Thoracic aorta (tissue), 2 donors: Measurements from ENCODE around the gene PRXL2C. TPM values are rescaled to one million over a fixed set of nuclear protein-coding genes. Genes with fewer than 3 reads are reported as not detected.
"Not testable (repeated sequence)": the region's sequence is repeated elsewhere in the genome, so short reads cannot be mapped to it uniquely, and the experiment has no call there.

Experiments used
- ATAC-seq: fragments of 150-250 bp; one replicate; pipeline ENCODE4 v1.8.0; 2017; ENCODE audit warnings: low read depth; ENCODE audit not compliant: insufficient number of reproducible peaks, low FRiP score
- DNase-seq: peaks from one replicate; pipeline ENCODE4 v3.0.0-alpha.2; 2020; ENCODE audit warnings: low spot score
- H3K27ac ChIP-seq, 2 donors: fragments of 200-600 bp; sonication (generic); 1 replicate in 1 of 2; 2 replicates in 1 of 2; pipeline ENCODE4 v1.5.1; 2016; ENCODE audit warnings: mild to moderate bottlenecking in 2 of 2, moderate library complexity in 2 of 2
- H3K27me3 ChIP-seq: fragments of 200-600 bp; sonication (generic); replicated peaks from 2 replicates; pipeline ENCODE4 v1.6.0; 2016; ENCODE audit warnings: mild to moderate bottlenecking; ENCODE audit not compliant: insufficient read depth
- H3K36me3 ChIP-seq: fragments of 200-600 bp; sonication (generic); one replicate; pipeline ENCODE4 v1.5.1; 2016
- H3K4me1 ChIP-seq, 2 donors: fragments of 200-600 bp; sonication (generic); 1 replicate in 1 of 2; 2 replicates in 1 of 2; pipeline versions ENCODE4 v1.5.1 to v1.6.0; 2016; ENCODE audit warnings: low read depth in 2 of 2, mild to moderate bottlenecking in 1 of 2; ENCODE audit not compliant: control insufficient read depth in 1 of 2
- H3K4me3 ChIP-seq: fragments of 200-600 bp; sonication (generic); 2 replicates; pipeline ENCODE4 v1.5.1; 2016; ENCODE audit warnings: mild to moderate bottlenecking
- H3K9me3 ChIP-seq: fragments of 200-600 bp; sonication (generic); 2 replicates; pipeline ENCODE4 v1.5.1; 2016
- CTCF ChIP-seq: fragments of 200-600 bp; sonication (generic); IDR thresholded peaks from one replicate; pipeline ENCODE4 v1.5.1; 2019; ENCODE audit warnings: antibody characterized with exemption
- total RNA-seq, 2 donors: library from RNA; depleted of rRNA; stranded (reverse); fragments of >200 nt; gene quantifications; one replicate each; pipeline versions ENCODE4 v1.1.0 to v1.2.3, GENCODE V29; 2016

The PRXL2C gene
- total RNA-seq = 10 to 100 TPM; 22.9 to 26.1 TPM

- DNase-seq = peak; percentile 77
- Histone ChIP-seq H3K4me1 (peaks cover 15% of the 10 kb centered on the region in 2 donors), H3K36me3 (peaks cover 11% of the 10 kb centered on the region), H3K27ac (peak within 1 kb of the TSS; percentile 96 to 97), H3K9me3 (no peaks in the 10 kb centered on the region), H3K27me3 (no peaks in the 10 kb centered on the region), H3K4me3 (peak within 1 kb of the TSS; percentile 94)
- ATAC-seq = peak; percentile 68
- TF ChIP-seq CTCF = no peak
Measured at GRCh38 chr9:96655198-96655851, at the start of gene PRXL2C. Gene PRXL2C, minus strand, starts transcription at chr9:96655317. Its CDS starts 36 bp downstream, at chr9:96655281.

- not testable (repeated sequence) for H3K4me3 ChIP-seq, H3K36me3 ChIP-seq, DNase-seq, H3K27ac ChIP-seq, H3K4me1 ChIP-seq, H3K27me3 ChIP-seq, ATAC-seq
- peaks cover 53% of the 10 kb centered on the region for H3K9me3 ChIP-seq
Measured at GRCh38 chr9:96700721-96701375, 45.7 kb upstream of the PRXL2C start.

- TF ChIP-seq CTCF = no peak
- Histone ChIP-seq H3K36me3 (no peaks in the 10 kb centered on the region), H3K9me3 (peaks cover 20% of the 10 kb centered on the region), H3K27me3 (no peaks in the 10 kb centered on the region), H3K4me1 (peaks cover 0 to 3% of the 10 kb centered on the region in 2 donors), H3K4me3 (no peak overlapping the region), H3K27ac (no peak overlapping the region)
- DNase-seq (no peak), ATAC-seq (no peak)
Measured at GRCh38 chr9:96691326-96691725, 36.2 kb upstream of the PRXL2C start.

GRCh38 chr9:96688745-96689464, 33.8 kb upstream of the PRXL2C start:
- Histone ChIP-seq H3K36me3 (no peaks in the 10 kb centered on the region), H3K4me3 (no peak overlapping the region), H3K27ac (no peak overlapping the region), H3K4me1 (peaks cover 0 to 6% of the 10 kb centered on the region in 2 donors), H3K9me3 (peaks cover 9% of the 10 kb centered on the region), H3K27me3 (no peaks in the 10 kb centered on the region)
- ATAC-seq (no peak), DNase-seq (no peak)
- TF ChIP-seq CTCF = no peak

GRCh38 chr9:96688187-96688586, 33.1 kb upstream of the PRXL2C start:
- Histone ChIP-seq H3K27ac (no peak overlapping the region), H3K9me3 (peaks cover 3% of the 10 kb centered on the region), H3K36me3 (no peaks in the 10 kb centered on the region), H3K4me3 (no peak overlapping the region), H3K4me1 (peaks cover 0 to 6% of the 10 kb centered on the region in 2 donors), H3K27me3 (no peaks in the 10 kb centered on the region)
- no peak for ATAC-seq
- no peak for TF ChIP-seq CTCF
- no peak for DNase-seq
